Heart left ventricle (tissue), 16 donors: ENCODE data around the gene MEIKIN. TPM values are rescaled to one million over a fixed set of nuclear protein-coding genes. Genes with fewer than 3 reads are reported as not detected.
"Not testable (repeated sequence)": the region's sequence is repeated elsewhere in the genome, so short reads cannot be mapped to it uniquely, and the experiment has no call there.

Experiments
- ATAC-seq, 4 donors: fragments of 200-7000 bp; cut with Tn5 transposase; one replicate each; pipeline ENCODE4 v1.9.1; 2020 to 2022; ENCODE audit warnings: moderate library complexity in 4 of 4, mild to moderate bottlenecking in 3 of 4, moderate number of reproducible peaks in 1 of 4
- DNase-seq, 5 donors: peaks; one replicate each; pipeline ENCODE4 v3.0.0-alpha.2; 2020
- H3K27ac ChIP-seq, 12 donors: fragments of 200-600 bp; sonication (generic) in 4 of 12; one replicate each; pipeline versions ENCODE4 v1.5.0 to v1.8.0; 2016 to 2022; ENCODE audit warnings: mild to moderate bottlenecking in 2 of 12
- H3K27me3 ChIP-seq, 9 donors: fragments of 200-600 bp; sonication (generic) in 2 of 9; one replicate each; pipeline versions ENCODE4 v1.5.1 to v1.8.0; 2016 to 2022; ENCODE audit warnings: mild to moderate bottlenecking in 3 of 9
- H3K36me3 ChIP-seq, 9 donors: fragments of 200-600 bp; sonication (generic) in 2 of 9; one replicate each; pipeline versions ENCODE4 v1.5.0 to v1.8.0; 2018 to 2022; ENCODE audit warnings: mild to moderate bottlenecking in 2 of 9
- H3K4me1 ChIP-seq, 12 donors: fragments of 200-600 bp; sonication (generic) in 4 of 12; one replicate each; pipeline versions ENCODE4 v1.5.0 to v1.8.0; 2016 to 2022; ENCODE audit warnings: mild to moderate bottlenecking in 3 of 12
- H3K4me3 ChIP-seq, 12 donors: fragments of 200-600 bp; sonication (generic) in 4 of 12; one replicate each; pipeline versions ENCODE4 v1.5.0 to v1.8.0; 2017 to 2022; ENCODE audit warnings: mild to moderate bottlenecking in 9 of 12, moderate library complexity in 4 of 12
- H3K9me3 ChIP-seq, 12 donors: fragments of 200-600 bp; sonication (generic) in 4 of 12; one replicate each; pipeline versions ENCODE4 v1.5.0 to v1.8.0; 2016 to 2022; ENCODE audit warnings: mild to moderate bottlenecking in 1 of 12
- POLR2A ChIP-seq, 2 donors: fragments of 450-650 bp; IDR thresholded peaks; one replicate each; pipeline ENCODE4 v1.6.1; 2017; ENCODE audit warnings: antibody characterized with exemption in 2 of 2, mild to moderate bottlenecking in 2 of 2, moderate library complexity in 2 of 2
- WGBS, 4 donors: extraction: QIAGEN DNeasy Blood & Tissue Kit in 2 of 4; methylation state at CpG; one replicate each; pipeline versions ENCODE4 v1.1.5 to v1.1.7; 2013 to 2018; 5-methylcytosine and 5-hydroxymethylcytosine counted together
- intact Hi-C, 10 donors: fragments of 100-400 bp; cut with DNase I; formaldehyde crosslinking; loops; one replicate each; pipeline versions ENCODE4 v1.11.1 to v1.14.2; 2022
- polyA plus RNA-seq, 2 donors: library from polyadenylated mRNA; stranded (reverse); fragments of 200-250 nt; gene quantifications; one replicate each; pipeline ENCODE4 v1.2.3, GENCODE V29; 2013
- total RNA-seq, 9 donors: library from RNA; depleted of rRNA in 2 of 9; stranded (reverse); fragments of >200 nt in 2 of 9; fragmentation: NEBNext Ultra II Directional in 3 of 9; extraction: Animal tissue kit (Norgen Biotek cat#: 25700) in 3 of 9; gene quantifications; one replicate each; pipeline versions ENCODE4 v1.1.0 to v1.2.4, GENCODE V29; 2016 to 2023
- TF ChIP-seq, protein P1 (sequence below), 12 donors: fragments of 200-600 bp; sonication (generic) in 4 of 12; IDR thresholded peaks; one replicate each; pipeline versions ENCODE4 v1.5.0 to v1.8.0; 2018 to 2022; ENCODE audit warnings: antibody characterized with exemption in 12 of 12, mild to moderate bottlenecking in 5 of 12
- donor health status: ischemic (EF 13 %, LVEDD 7.1; RV severe dilation, severe dysfunction).
- donor health status: healthy with polysubstance abuse.
- donor health status: DM: no; HTN: yes; CAD: no.
- donor health status: DM: no; HTN: no; CAD: no.
- donor health status: ischemic (EF 25% LVEDD 6.9; RV normal size, moderate dysfunction).
- donor health status: ischemic (EF 25% LVEDD 5.7; RV mildly dilated, moderate dysfunction).
- donor health status: healthy.
- donor health status: DM: yes; HTN: yes; CAD: no.
- donor health status: ischemic (EF 35%, LVEDD 5.7; RV mildly dilated, moderate dysfunction).
- donor health status: nonischemic (EF 11% LVEDD 7.7; RV severe dilation, severe dysfunction).
- donor health status: DM: yes; HTN: yes; CAD: no.
- donor health status: PGD.
- donor health status: ischemic (EF 29% LVEDD 5.4; RV normal size, mild dysfunction).
- donor health status: nonischemic (EF 23%, LVEDD 6.1; RV moderate dilation, normal function).

The MEIKIN gene
- total and polyA plus RNA-seq, 11 donors = 0.07 to 0.63 TPM; not detected in 9

- ATAC-seq (no peak), DNase-seq (no peak)
- Histone ChIP-seq H3K36me3 (no peaks in the 10 kb centered on the region), H3K9me3 (peaks cover 0 to 5% (median under 1%) of the 10 kb centered on the region in 12 donors), H3K27ac (no peak overlapping the region), H3K4me3 (no peak overlapping the region), H3K27me3 (no peaks in the 10 kb centered on the region), H3K4me1 (peaks cover 0 to 7% (median 0%) of the 10 kb centered on the region in 12 donors)
- TF ChIP-seq, protein P1, sequence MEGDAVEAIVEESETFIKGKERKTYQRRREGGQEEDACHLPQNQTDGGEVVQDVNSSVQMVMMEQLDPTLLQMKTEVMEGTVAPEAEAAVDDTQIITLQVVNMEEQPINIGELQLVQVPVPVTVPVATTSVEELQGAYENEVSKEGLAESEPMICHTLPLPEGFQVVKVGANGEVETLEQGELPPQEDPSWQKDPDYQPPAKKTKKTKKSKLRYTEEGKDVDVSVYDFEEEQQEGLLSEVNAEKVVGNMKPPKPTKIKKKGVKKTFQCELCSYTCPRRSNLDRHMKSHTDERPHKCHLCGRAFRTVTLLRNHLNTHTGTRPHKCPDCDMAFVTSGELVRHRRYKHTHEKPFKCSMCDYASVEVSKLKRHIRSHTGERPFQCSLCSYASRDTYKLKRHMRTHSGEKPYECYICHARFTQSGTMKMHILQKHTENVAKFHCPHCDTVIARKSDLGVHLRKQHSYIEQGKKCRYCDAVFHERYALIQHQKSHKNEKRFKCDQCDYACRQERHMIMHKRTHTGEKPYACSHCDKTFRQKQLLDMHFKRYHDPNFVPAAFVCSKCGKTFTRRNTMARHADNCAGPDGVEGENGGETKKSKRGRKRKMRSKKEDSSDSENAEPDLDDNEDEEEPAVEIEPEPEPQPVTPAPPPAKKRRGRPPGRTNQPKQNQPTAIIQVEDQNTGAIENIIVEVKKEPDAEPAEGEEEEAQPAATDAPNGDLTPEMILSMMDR (IDR thresholded peaks at IDR 0.05) = no peak
- no peak for TF ChIP-seq POLR2A (IDR thresholded peaks at IDR 0.05)
- intact Hi-C loops = no loop called here
These were observed 91.3 kb downstream of the MEIKIN start for GRCh38 chr5:131854134-131854533.

DNA sequence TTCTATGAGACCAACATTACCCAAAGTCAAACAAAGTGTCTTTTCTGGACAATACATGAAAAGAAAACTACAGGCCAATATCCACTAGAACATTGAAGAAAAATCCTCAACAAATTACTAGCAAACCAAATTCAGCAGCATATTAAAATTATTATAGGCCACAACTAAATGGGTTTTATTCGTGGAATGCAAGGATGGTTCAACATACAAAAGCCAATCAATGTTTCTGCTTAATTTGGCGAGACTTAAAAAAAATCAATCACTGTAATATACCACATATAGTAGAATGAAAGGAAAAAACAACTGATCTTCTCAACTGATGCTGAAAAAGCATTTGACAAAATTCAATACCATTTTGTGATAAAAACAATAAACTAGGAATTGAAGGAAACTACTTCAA lies 96.8 kb downstream of the MEIKIN start:
- no peaks in the 10 kb centered on the region for H3K4me1 ChIP-seq
- no peak overlapping the region for H3K27ac ChIP-seq
- ATAC-seq (no peak), DNase-seq (no peak)
- no peak for TF ChIP-seq POLR2A (IDR thresholded peaks at IDR 0.05)
- TF ChIP-seq, protein P1 (IDR thresholded peaks at IDR 0.05) = no peak
- no peak overlapping the region for H3K4me3 ChIP-seq
- H3K9me3 ChIP-seq = peaks cover 0 to 52% (median 21%) of the 10 kb centered on the region in 12 donors
- H3K36me3 ChIP-seq = no peaks in the 10 kb centered on the region
- no peaks in the 10 kb centered on the region for H3K27me3 ChIP-seq
- intact Hi-C loops = no loop called here
- 58 to 72% (median 68%) methylated on average over 2 of the region's 2 CpGs for WGBS, 4 donors

DNA sequence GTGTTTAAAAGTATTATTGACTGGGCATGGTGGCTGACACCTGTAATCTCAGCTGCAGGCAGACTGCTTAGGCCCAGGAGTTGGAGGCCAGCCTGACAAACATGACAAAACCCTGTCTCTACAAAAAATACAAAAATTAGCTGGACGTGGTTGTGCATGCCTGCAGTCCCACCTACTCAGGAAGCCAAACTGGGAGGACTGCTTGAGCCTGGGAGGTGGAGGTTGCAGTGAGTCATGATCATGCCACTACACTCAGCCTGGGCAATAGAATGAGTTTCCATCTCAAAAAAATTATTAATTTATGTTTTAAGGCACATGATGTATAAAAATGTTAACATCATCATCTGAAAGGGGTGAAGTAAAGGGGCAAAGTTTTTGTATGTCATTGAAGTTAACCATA lies 98.9 kb downstream of the MEIKIN start:
- 38 to 75% (median 50%) methylated on average over 1 of the region's 1 CpG for WGBS, 4 donors
- no peaks in the 10 kb centered on the region for H3K4me1 ChIP-seq
- H3K27ac ChIP-seq = no peak overlapping the region
- intact Hi-C loops = no loop called here
- no peak overlapping the region for H3K4me3 ChIP-seq
- H3K36me3 ChIP-seq = no peaks in the 10 kb centered on the region
- H3K9me3 ChIP-seq = peaks cover 0 to 56% (median 21%) of the 10 kb centered on the region in 12 donors
- DNase-seq (no peak), ATAC-seq (no peak)
- H3K27me3 ChIP-seq = no peaks in the 10 kb centered on the region
- TF ChIP-seq POLR2A (IDR thresholded peaks at IDR 0.05) = no peak
- TF ChIP-seq, protein P1 (IDR thresholded peaks at IDR 0.05) = no peak

- DNase-seq (no peak), ATAC-seq (no peak)
- no peaks in the 10 kb centered on the region for H3K36me3 ChIP-seq
- H3K9me3 ChIP-seq = peaks cover 0 to 56% (median 21%) of the 10 kb centered on the region in 12 donors
- intact Hi-C loops = no loop called here
- H3K4me1 ChIP-seq = no peaks in the 10 kb centered on the region
- no peaks in the 10 kb centered on the region for H3K27me3 ChIP-seq
- TF ChIP-seq POLR2A (IDR thresholded peaks at IDR 0.05) = no peak
- TF ChIP-seq, protein P1 (IDR thresholded peaks at IDR 0.05) = no peak
- no peak overlapping the region for H3K27ac ChIP-seq
- no peak overlapping the region for H3K4me3 ChIP-seq
These were observed 99.6 kb downstream of the MEIKIN start for GRCh38 chr5:131845828-131846227.

GRCh38 chr5:131842971-131843370 lies 102.5 kb downstream of the MEIKIN start:
- intact Hi-C loops, H3K27me3 ChIP-seq, H3K4me1 ChIP-seq, H3K4me3 ChIP-seq, DNase-seq, ATAC-seq, H3K27ac ChIP-seq, H3K36me3 ChIP-seq: not testable (repeated sequence)
- 75 to 85% (median 84%) methylated on average over 1 of the region's 1 CpG for WGBS, 4 donors
- peaks cover 0 to 45% (median 13%) of the 10 kb centered on the region in 12 donors for H3K9me3 ChIP-seq

DNA sequence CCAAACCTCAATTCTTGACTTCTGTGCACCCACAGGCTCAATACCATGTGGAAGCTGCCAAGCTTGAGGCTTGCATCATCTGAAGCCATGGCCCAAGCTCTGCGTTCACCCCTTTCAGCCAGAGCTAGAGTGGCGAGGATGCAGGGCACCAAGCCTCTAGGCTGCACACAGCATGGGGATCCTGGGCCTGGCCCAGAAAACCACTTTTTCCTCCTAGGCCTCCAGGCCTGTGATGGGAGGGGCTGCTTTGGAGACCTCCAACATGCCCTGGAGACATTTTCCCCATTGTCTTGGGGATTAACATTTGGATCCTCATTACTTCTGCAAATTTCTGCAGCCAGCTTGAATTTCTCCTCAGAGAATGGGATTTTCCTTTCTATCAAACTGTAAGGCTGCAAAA lies 112.8 kb downstream of the MEIKIN start:
- intact Hi-C loops, H3K36me3 ChIP-seq, H3K27me3 ChIP-seq, H3K27ac ChIP-seq, H3K4me3 ChIP-seq, H3K4me1 ChIP-seq, H3K9me3 ChIP-seq, ATAC-seq, DNase-seq: not testable (repeated sequence)
- 61 to 89% (median 89%) methylated on average over 2 of the region's 2 CpGs for WGBS, 4 donors
